ENCODE data around the gene ZMIZ2. TPM values are rescaled to one million over a fixed set of nuclear protein-coding genes. Genes with fewer than 3 reads are reported as not detected.
"Not testable (repeated sequence)": the region's sequence is repeated elsewhere in the genome, so short reads cannot be mapped to it uniquely, and the experiment has no call there.

The ZMIZ2 gene
- total RNA-seq, 1 donor from 2014 or later = 291 TPM

- H3K4me3 Mint-ChIP-seq (ENCODE audit: unreplicated experiment) = peak overlapping the region; percentile 99
- H3K4me1 Mint-ChIP-seq (ENCODE audit: low read depth, unreplicated experiment) = peaks cover 15% of the 10 kb centered on the region
- peaks cover 11% of the 10 kb centered on the region for H3K27me3 Mint-ChIP-seq (ENCODE audit: unreplicated experiment)
- TF ChIP-seq, protein P1, sequence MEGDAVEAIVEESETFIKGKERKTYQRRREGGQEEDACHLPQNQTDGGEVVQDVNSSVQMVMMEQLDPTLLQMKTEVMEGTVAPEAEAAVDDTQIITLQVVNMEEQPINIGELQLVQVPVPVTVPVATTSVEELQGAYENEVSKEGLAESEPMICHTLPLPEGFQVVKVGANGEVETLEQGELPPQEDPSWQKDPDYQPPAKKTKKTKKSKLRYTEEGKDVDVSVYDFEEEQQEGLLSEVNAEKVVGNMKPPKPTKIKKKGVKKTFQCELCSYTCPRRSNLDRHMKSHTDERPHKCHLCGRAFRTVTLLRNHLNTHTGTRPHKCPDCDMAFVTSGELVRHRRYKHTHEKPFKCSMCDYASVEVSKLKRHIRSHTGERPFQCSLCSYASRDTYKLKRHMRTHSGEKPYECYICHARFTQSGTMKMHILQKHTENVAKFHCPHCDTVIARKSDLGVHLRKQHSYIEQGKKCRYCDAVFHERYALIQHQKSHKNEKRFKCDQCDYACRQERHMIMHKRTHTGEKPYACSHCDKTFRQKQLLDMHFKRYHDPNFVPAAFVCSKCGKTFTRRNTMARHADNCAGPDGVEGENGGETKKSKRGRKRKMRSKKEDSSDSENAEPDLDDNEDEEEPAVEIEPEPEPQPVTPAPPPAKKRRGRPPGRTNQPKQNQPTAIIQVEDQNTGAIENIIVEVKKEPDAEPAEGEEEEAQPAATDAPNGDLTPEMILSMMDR (IDR thresholded peaks at IDR 0.05; ENCODE audit: partially characterized antibody, unreplicated experiment) = no peak
- H3K9me3 Mint-ChIP-seq (ENCODE audit: unreplicated experiment) = peaks cover 11% of the 10 kb centered on the region
- DNase-seq = no peak
- H3K27ac Mint-ChIP-seq (ENCODE audit: unreplicated experiment) = peak overlapping the region; percentile 59
- H3K36me3 Mint-ChIP-seq (ENCODE audit: unreplicated experiment) = no peaks in the 10 kb centered on the region
Observed at GRCh38 chr7:44798649-44799305, 50.1 kb downstream of the ZMIZ2 start.

DNA sequence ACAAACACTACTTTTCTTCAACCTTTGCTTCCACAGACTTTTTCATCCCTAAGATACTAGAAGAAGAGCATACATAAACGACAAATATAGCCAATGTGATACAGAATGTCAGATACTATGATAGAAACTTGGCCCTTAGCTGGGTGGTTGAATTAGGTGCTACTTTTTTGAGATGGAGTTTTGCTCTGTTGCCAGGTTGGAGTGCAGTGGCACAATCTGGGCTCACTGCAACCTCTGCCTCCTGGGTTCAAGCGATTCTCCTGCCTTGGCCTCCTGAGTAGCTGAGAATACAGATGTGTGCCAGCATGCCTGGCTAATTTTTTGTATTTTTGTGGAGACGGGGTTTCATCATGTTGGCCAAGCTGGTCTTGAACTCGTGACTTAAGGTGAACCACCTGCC lies 51.3 kb downstream of the ZMIZ2 start:
- Mint-ChIP-seq H3K27me3 (ENCODE audit: unreplicated experiment) (peaks cover 11% of the 10 kb centered on the region), H3K27ac (ENCODE audit: unreplicated experiment) (no peak overlapping the region), H3K9me3 (ENCODE audit: unreplicated experiment) (peaks cover 9% of the 10 kb centered on the region), H3K4me3 (ENCODE audit: unreplicated experiment) (peak overlapping the region; percentile 5), H3K4me1 (ENCODE audit: low read depth, unreplicated experiment) (peaks cover 15% of the 10 kb centered on the region), H3K36me3 (ENCODE audit: unreplicated experiment) (no peaks in the 10 kb centered on the region)
- TF ChIP-seq, protein P1 (IDR thresholded peaks at IDR 0.05; ENCODE audit: partially characterized antibody, unreplicated experiment) = no peak
- DNase-seq = no peak

DNA sequence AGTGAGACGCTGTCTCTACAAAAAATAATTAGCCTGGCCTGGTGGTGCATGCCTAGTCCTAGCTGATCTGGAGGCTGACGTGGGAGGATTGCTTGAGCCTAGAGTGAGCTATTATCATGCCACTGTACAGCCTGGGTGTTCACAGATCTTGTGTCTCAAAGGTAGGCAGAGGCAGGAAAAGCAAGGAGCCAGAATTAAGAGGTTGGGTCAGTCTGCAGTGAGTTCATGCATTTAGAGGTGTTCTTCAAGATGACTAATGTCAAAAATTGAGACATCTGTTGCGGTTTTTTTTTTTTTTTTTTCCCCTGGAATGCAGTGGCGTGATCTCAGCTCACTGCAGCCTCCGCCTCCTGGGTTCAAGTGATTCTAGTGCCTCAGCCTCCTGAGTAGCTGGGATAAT lies 53.2 kb downstream of the ZMIZ2 start:
- TF ChIP-seq, protein P1 (IDR thresholded peaks at IDR 0.05; ENCODE audit: partially characterized antibody, unreplicated experiment) = no peak
- no peak for DNase-seq
- Mint-ChIP-seq H3K36me3 (ENCODE audit: unreplicated experiment) (no peaks in the 10 kb centered on the region), H3K4me3 (ENCODE audit: unreplicated experiment) (no peak overlapping the region), H3K27ac (ENCODE audit: unreplicated experiment) (no peak overlapping the region), H3K9me3 (ENCODE audit: unreplicated experiment) (peaks cover 8% of the 10 kb centered on the region), H3K4me1 (ENCODE audit: low read depth, unreplicated experiment) (peaks cover 15% of the 10 kb centered on the region), H3K27me3 (ENCODE audit: unreplicated experiment) (peaks cover 11% of the 10 kb centered on the region)

DNA sequence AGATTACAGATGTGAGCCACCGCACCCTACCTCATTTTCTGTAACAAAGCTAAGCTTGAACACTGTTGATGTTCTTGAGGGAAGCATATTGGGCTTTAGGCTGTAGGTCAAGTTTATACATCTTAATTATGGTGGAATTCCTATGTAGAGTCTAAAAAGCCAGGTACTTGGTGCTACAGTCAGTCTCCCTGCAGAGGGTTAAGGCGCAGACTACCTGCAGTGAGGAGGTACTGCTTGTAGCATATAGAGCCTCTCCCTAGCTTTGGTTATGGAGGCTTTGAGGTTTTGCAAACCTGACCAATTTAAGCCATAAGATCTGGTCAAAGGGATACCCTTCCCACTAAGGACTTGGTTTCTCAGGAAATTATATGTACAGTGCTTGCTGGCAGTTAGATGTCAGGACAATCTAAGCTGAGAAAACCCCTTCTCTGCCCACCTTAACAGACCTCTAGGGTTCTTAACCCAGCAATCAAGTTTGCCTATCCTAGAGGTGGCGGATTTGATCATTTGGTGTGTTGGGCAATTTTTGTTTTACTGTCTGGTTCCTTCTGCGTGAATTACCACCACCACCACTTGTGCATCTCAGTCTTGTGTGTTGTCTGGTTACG lies 53.9 kb downstream of the ZMIZ2 start:
- Mint-ChIP-seq H3K4me1 (ENCODE audit: low read depth, unreplicated experiment) (peaks cover 14% of the 10 kb centered on the region), H3K4me3 (ENCODE audit: unreplicated experiment) (no peak overlapping the region), H3K36me3 (ENCODE audit: unreplicated experiment) (no peaks in the 10 kb centered on the region), H3K9me3 (ENCODE audit: unreplicated experiment) (peaks cover 5% of the 10 kb centered on the region), H3K27me3 (ENCODE audit: unreplicated experiment) (peaks cover 6% of the 10 kb centered on the region), H3K27ac (ENCODE audit: unreplicated experiment) (no peak overlapping the region)
- no peak for DNase-seq
- TF ChIP-seq, protein P1 (IDR thresholded peaks at IDR 0.05; ENCODE audit: partially characterized antibody, unreplicated experiment) = no peak

GRCh38 chr7:44803828-44804519 lies 55.3 kb downstream of the ZMIZ2 start:
- H3K27me3 Mint-ChIP-seq (ENCODE audit: unreplicated experiment); H3K4me1 Mint-ChIP-seq (ENCODE audit: low read depth, unreplicated experiment); DNase-seq: not testable (repeated sequence)

More at GRCh38 chr7:44803828-44804519, 55.3 kb downstream of the ZMIZ2 start:
- not testable (repeated sequence) for H3K36me3 Mint-ChIP-seq (ENCODE audit: unreplicated experiment); H3K27ac Mint-ChIP-seq (ENCODE audit: unreplicated experiment); H3K4me3 Mint-ChIP-seq (ENCODE audit: unreplicated experiment); H3K9me3 Mint-ChIP-seq (ENCODE audit: unreplicated experiment)

All from glutamatergic neuron (in vitro differentiated cells).